ENCODE measurements around the gene SEMA4D. TPM values are rescaled to one million over a fixed set of nuclear protein-coding genes. Genes with fewer than 3 reads are reported as not detected.

SEMA4D gene
- total and polyA plus RNA-seq, 12 donors = 2.3 to 51.0 (median 20.2) TPM

- intact Hi-C loops (cut with DNase I) = loop anchor here in 2 of 10 donors (10.0 kb wide), 2 partner anchors 51 to 101 kb away; partner anchors contain the start of gene SEMA4D (in 1 of the 2)
- peaks cover 0 to 79% (median 19%) of the 10 kb centered on the region in 9 donors for H3K4me1 ChIP-seq
- peak overlapping the region in 1 of 10 donors; percentile 20 for H3K27ac ChIP-seq
- ATAC-seq = peak in 7 of 8 donors; percentile 17 to 70 (median 59)
- no peaks in the 10 kb centered on the region for H3K9me3 ChIP-seq
- H3K36me3 ChIP-seq = no peaks in the 10 kb centered on the region
- H3K4me3 ChIP-seq = no peak overlapping the region
- no peak for TF ChIP-seq CTCF (IDR thresholded peaks at IDR 0.05)
- no peaks in the 10 kb centered on the region for H3K27me3 ChIP-seq
- DNase-seq = no peak
- WGBS, 2 donors = 38 to 54% methylated on average over 9 of the region's 9 CpGs
Observed at GRCh38 chr9:89444274-89444673, 53.6 kb downstream of the SEMA4D start.

- Histone ChIP-seq H3K4me3 (no peak overlapping the region), H3K4me1 (peaks cover 0 to 71% (median 19%) of the 10 kb centered on the region in 9 donors), H3K27me3 (no peaks in the 10 kb centered on the region), H3K36me3 (no peaks in the 10 kb centered on the region), H3K27ac (peak overlapping the region in 1 of 10 donors; percentile 20), H3K9me3 (no peaks in the 10 kb centered on the region)
- DNase-seq (no peak), ATAC-seq (no peak)
- intact Hi-C loops (cut with DNase I) = loop anchor here in 2 of 10 donors (10.0 kb wide), 2 partner anchors 52 to 102 kb away; partner anchors contain the start of gene SEMA4D (in 1 of the 2)
- TF ChIP-seq CTCF (IDR thresholded peaks at IDR 0.05) = no peak
- 87 to 89% methylated on average over 22 of the region's 22 CpGs for WGBS, 2 donors
Observed at GRCh38 chr9:89442981-89443814, 54.7 kb downstream of the SEMA4D start.

- Histone ChIP-seq H3K4me1 (peaks cover 0 to 73% (median 19%) of the 10 kb centered on the region in 9 donors), H3K36me3 (no peaks in the 10 kb centered on the region), H3K27me3 (no peaks in the 10 kb centered on the region), H3K9me3 (no peaks in the 10 kb centered on the region), H3K4me3 (no peak overlapping the region), H3K27ac (no peak overlapping the region)
- 79 to 83% methylated on average over 9 of the region's 9 CpGs for WGBS, 2 donors
- intact Hi-C loops (cut with DNase I) = loop anchor here in 2 of 10 donors (10.0 kb wide), 2 partner anchors 52 to 102 kb away; partner anchors contain the start of gene SEMA4D (in 1 of the 2)
- ATAC-seq = no peak
- no peak for TF ChIP-seq CTCF (IDR thresholded peaks at IDR 0.05)
- DNase-seq = no peak
Observed at GRCh38 chr9:89442501-89442978, 55.4 kb downstream of the SEMA4D start.

GRCh38 chr9:89441986-89442385 is 55.9 kb downstream of the SEMA4D start:
- H3K36me3 ChIP-seq = no peaks in the 10 kb centered on the region
- no peak overlapping the region for H3K4me3 ChIP-seq
- peaks cover 0 to 78% (median 19%) of the 10 kb centered on the region in 9 donors for H3K4me1 ChIP-seq
- no peaks in the 10 kb centered on the region for H3K27me3 ChIP-seq
- no peak for ATAC-seq
- no peak for DNase-seq
- no peaks in the 10 kb centered on the region for H3K9me3 ChIP-seq
- peak overlapping the region in 1 of 10 donors; percentile 52 for H3K27ac ChIP-seq
- 89 to 92% methylated on average over 8 of the region's 8 CpGs for WGBS, 2 donors
- intact Hi-C loops (cut with DNase I) = loop anchor here in 2 of 10 donors (10.0 kb wide), 2 partner anchors 53 to 103 kb away; partner anchors contain the start of gene SEMA4D (in 1 of the 2)
- TF ChIP-seq CTCF (IDR thresholded peaks at IDR 0.05) = no peak

Measured in heart right ventricle (tissue), 16 donors.